Smooth muscle cell of the umbilical artery (primary cell): Measurements from ENCODE around the gene SLC18A3. TPM values are rescaled to one million over a fixed set of nuclear protein-coding genes. Genes with fewer than 3 reads are reported as not detected.

Experiments
- total RNA-seq: library from RNA; depleted of rRNA; stranded (reverse); fragments of >200 nt; gene quantifications from 2 replicates; pipeline ENCODE4 v1.2.3, GENCODE V29; 2014

The SLC18A3 gene
- total RNA-seq = not detected in 2 replicates

DNA sequence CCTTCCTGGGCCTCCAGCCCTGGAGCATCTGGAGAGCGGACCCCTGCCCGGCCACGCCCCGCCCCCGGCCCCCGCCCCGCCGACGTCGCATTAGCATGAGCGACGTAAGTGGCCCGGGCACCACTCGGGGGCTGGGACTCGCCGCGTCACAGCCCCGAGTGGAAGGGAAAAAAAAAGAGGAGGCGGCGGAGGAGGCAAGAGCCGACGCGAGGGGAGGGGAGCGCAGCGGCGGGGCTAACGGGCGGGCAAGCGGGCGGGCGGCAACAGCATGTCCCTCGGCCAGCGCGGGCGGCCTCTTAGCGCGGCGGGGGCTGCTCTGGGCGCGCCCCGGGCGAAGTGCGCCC, at the start of gene SLC18A3:
Gene SLC18A3 (plus strand): TSS at position 197 of the 344 bp plus-strand sequence. CDS start 431 bp downstream, outside the sequence.

DNA sequence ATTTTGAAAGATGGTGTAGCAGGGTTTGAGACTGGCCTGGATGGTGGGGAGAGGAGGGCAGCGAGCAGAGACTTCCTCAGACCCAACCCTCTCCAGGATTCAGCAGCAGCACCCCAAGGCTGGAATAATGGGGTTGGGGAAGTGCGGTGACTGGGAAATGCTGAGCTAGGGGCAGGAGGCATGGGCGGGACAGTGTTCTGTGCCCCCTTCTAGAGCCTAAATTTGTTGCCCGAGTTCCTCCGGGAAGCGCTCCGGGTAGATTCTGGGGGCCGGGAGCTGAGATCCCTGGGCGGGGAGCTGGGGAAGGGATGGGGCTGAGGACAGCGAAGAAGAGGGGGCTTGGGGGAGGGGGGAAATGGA, 3.8 kb downstream of the SLC18A3 start, which contains the start of gene CHAT:
Gene CHAT (plus strand): TSS at position 156 of the 360 bp plus-strand sequence. CDS start 153 bp downstream, at position 309.

Other genes with a start within 250 kb of the SLC18A3 start
- gene DRGX, start 214.2 kb upstream of the SLC18A3 start, total RNA-seq = not detected in 2 replicates
- gene ERCC6, start 71.2 kb upstream of the SLC18A3 start, total RNA-seq = 38.0 and 42.9 TPM in 2 replicates
- gene CHAT, start 3.7 kb downstream of the SLC18A3 start, total RNA-seq = not detected in 2 replicates
- not detected in 2 replicates for gene C10orf53, start 69.3 kb downstream of the SLC18A3 start, total RNA-seq
- gene OGDHL, start 152.0 kb downstream of the SLC18A3 start, total RNA-seq = 0.14 and 0.59 TPM in 2 replicates